ENCODE results near the gene ASTN2. TPM values are rescaled to one million over a fixed set of nuclear protein-coding genes. Genes with fewer than 3 reads are reported as not detected.

The ASTN2 gene
- total and polyA plus RNA-seq, 2 experiments from 2014 or later: 7.0 to 24.6 TPM

DNA sequence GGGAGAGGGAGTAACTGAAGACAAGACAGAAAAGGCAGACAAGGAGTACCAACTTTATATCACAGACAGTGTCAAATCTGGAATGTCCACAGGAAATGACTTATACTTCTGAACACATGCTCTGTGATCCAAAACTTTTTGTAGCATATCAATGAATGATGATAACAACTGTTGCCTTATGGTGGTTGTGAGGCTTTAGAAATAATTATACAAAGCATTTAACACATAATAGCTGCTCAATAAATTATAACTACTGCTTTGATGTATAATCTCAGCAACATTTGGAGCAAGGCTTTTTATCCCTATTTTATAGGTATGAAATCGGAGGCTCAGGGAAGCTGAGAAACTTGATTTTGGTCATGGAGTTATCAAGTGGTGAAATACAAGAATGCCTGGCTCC is 3.3 kb upstream of the ASTN2 start:
- H4K20me1 ChIP-seq (replicated peaks; ENCODE audit: insufficient read depth): no peaks in the 10 kb centered on the region
- no peaks in the 10 kb centered on the region for H3K9me2 ChIP-seq (ENCODE audit: insufficient read depth)
- H3K27ac ChIP-seq (ENCODE audit: low read depth): no peak overlapping the region
- TF ChIP-seq POLR2AphosphoS5 (IDR thresholded peaks at IDR 0.05; ENCODE audit: low read depth) (no peak), STAT1 (IDR thresholded peaks at IDR 0.05; ENCODE audit: unreplicated experiment) (no peak), CREB1 (CRISPR knock-in tag; IDR thresholded peaks at IDR 0.05; ENCODE audit: low read depth) (no peak), NANOG (IDR thresholded peaks at IDR 0.05; ENCODE audit: borderline replicate concordance) (no peak), JUNB (IDR thresholded peaks at IDR 0.05; ENCODE audit: unreplicated experiment) (no peak), CTCF (conservative IDR thresholded peaks at IDR 0.05; ENCODE audit: low read depth in 2 of 2) (no peak), ZNF114 (CRISPR knock-in tag; IDR thresholded peaks at IDR 0.05) (no peak), EZH2phosphoT487 (IDR thresholded peaks at IDR 0.05; ENCODE audit: unreplicated experiment) (no peak), ZNF331 (CRISPR knock-in tag; IDR thresholded peaks at IDR 0.05; ENCODE audit: low read depth) (no peak), EZH2 (IDR thresholded peaks at IDR 0.05; ENCODE audit: low read depth, unreplicated experiment) (no peak), ZNF462 (CRISPR knock-in tag; IDR thresholded peaks at IDR 0.05) (no peak)
- TF ChIP-seq, protein P1, sequence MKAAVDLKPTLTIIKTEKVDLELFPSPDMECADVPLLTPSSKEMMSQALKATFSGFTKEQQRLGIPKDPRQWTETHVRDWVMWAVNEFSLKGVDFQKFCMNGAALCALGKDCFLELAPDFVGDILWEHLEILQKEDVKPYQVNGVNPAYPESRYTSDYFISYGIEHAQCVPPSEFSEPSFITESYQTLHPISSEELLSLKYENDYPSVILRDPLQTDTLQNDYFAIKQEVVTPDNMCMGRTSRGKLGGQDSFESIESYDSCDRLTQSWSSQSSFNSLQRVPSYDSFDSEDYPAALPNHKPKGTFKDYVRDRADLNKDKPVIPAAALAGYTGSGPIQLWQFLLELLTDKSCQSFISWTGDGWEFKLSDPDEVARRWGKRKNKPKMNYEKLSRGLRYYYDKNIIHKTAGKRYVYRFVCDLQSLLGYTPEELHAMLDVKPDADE (IDR thresholded peaks at IDR 0.05): no peak
- TF ChIP-seq, protein P2, sequence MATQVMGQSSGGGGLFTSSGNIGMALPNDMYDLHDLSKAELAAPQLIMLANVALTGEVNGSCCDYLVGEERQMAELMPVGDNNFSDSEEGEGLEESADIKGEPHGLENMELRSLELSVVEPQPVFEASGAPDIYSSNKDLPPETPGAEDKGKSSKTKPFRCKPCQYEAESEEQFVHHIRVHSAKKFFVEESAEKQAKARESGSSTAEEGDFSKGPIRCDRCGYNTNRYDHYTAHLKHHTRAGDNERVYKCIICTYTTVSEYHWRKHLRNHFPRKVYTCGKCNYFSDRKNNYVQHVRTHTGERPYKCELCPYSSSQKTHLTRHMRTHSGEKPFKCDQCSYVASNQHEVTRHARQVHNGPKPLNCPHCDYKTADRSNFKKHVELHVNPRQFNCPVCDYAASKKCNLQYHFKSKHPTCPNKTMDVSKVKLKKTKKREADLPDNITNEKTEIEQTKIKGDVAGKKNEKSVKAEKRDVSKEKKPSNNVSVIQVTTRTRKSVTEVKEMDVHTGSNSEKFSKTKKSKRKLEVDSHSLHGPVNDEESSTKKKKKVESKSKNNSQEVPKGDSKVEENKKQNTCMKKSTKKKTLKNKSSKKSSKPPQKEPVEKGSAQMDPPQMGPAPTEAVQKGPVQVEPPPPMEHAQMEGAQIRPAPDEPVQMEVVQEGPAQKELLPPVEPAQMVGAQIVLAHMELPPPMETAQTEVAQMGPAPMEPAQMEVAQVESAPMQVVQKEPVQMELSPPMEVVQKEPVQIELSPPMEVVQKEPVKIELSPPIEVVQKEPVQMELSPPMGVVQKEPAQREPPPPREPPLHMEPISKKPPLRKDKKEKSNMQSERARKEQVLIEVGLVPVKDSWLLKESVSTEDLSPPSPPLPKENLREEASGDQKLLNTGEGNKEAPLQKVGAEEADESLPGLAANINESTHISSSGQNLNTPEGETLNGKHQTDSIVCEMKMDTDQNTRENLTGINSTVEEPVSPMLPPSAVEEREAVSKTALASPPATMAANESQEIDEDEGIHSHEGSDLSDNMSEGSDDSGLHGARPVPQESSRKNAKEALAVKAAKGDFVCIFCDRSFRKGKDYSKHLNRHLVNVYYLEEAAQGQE (IDR thresholded peaks at IDR 0.05; ENCODE audit: unreplicated experiment): no peak
- DNase-seq (ENCODE audit: low spot score) (no peak), ATAC-seq (no peak)
- no peak overlapping the region for H3K4me3 ChIP-seq
- H3K4me1 Mint-ChIP-seq: peaks cover 2% of the 10 kb centered on the region; the same call in 1 of the 3 replicates
- peaks cover 7% of the 10 kb centered on the region for H3K27me3 Mint-ChIP-seq (ENCODE audit: insufficient read depth, low read depth, poor library complexity)
- H3K27ac Mint-ChIP-seq: no peak overlapping the region
- no peaks in the 10 kb centered on the region for H3K79me2 ChIP-seq (replicated peaks; ENCODE audit: insufficient read depth)
- peaks cover 18% of the 10 kb centered on the region; the same call in 1 of the 2 replicates for H3F3A ChIP-seq (replicated peaks; ENCODE audit: low read depth)
- H2AFZ ChIP-seq: no peak overlapping the region
- no peak overlapping the region for H3K4me3 Mint-ChIP-seq
- no peak overlapping the region for H3K4me2 ChIP-seq
- no peaks in the 10 kb centered on the region for H3K36me3 ChIP-seq (ENCODE audit: insufficient read depth)
- peaks cover 64% of the 10 kb centered on the region for H3K27me3 ChIP-seq (ENCODE audit: insufficient read depth)
- peaks cover 14% of the 10 kb centered on the region for H3K4me1 ChIP-seq (ENCODE audit: insufficient read depth)
- H3K36me3 Mint-ChIP-seq (ENCODE audit: low read depth): no peaks in the 10 kb centered on the region
- H3K9me3 Mint-ChIP-seq: no peaks in the 10 kb centered on the region

All from GM23338 (cell line).